GM21825 (cell line): Measurements from ENCODE around the gene ROR2.

Source experiments
- ATAC-seq: cut with Tn5 transposase; IDR thresholded peaks from one replicate; pipeline ENCODE4 v1.9.1; 2021; ENCODE audit warnings: mild to moderate bottlenecking, moderate library complexity; ENCODE audit not compliant: unreplicated experiment

The ROR2 gene

DNA sequence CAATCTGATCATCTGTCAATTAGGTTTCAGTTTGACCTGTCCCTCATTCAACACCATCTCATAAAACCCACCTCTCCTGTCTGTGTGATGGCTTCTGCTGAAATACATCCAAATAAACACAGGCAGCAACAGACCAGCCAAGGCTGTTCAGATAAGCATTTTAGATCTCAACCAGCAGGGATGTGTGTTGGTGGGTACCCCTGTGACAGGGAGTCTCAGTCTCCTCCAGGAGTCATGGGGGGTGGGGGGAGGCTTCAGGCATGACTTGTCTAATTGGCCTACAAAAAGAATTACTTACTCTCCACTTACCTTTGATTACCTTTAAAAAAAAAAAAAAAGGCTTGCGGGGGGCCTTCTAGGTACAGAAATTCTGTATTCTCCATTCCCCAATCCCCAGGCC, 65.9 kb downstream of the ROR2 start:
- no peak for ATAC-seq

DNA sequence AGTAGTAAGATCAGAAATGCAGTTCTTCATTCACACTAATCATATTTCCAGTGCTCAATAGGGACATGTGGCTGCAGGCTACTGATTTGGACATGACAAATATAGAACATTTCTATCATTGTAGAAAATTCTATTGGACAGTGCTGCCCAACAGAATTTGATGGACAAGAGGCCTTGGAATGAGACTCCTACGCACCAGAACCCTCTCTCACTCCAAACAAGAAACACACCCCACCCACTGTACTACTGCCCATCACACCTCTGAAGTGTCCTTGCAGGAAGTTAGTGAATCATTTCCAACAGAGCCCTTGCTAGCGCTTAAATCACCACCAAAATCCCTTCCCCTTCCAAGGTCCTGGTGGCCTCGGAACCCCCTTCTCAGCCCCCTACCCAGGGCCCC, 66.5 kb downstream of the ROR2 start:
- no peak for ATAC-seq

DNA sequence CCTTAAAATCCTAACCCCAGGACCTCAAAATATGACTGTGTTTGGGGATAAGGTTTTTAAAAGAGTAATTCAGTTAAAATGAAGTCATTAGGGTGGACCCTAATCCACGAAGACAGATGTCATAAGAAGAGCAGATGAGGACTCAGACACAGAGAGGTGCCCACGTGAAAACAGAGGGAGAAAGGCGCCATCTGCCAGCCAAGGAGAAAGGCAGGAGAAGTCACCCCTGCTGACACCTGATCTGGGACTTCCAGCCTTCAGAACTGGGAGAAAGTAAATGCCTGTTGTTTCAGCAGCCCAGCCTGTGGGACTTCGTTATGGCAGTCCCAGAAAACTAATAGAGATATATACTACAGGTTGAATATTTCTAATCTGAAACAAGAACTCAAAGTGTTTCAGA, 67.4 kb downstream of the ROR2 start:
- no peak for ATAC-seq

DNA sequence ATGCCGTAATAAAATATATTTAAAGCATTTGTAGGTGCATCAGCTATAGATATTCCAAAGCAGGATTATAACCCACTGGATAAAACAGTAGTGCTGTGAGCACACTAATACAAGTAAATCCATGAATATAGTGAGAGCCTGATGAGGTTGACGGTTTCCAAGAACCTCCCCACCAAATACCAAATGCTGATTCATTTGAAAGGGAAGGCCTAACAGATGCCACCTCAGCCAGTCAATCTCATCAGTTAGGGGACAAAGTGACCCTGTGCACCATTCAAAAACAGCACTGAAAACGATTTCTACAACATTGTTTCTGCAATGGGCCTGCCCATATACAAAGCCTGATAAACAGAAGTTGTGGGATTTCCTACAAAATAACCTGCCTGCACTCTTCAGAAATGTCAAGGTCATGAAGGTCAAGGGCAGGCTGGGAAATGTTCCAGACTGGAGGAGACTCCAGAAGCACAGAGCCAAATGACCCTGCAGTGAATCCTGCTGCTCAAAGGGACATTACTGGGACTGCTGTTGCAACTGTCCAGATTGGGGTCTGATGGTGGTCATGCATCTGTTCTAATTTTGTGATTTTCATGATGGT, 69.6 kb downstream of the ROR2 start:
- no peak for ATAC-seq

DNA sequence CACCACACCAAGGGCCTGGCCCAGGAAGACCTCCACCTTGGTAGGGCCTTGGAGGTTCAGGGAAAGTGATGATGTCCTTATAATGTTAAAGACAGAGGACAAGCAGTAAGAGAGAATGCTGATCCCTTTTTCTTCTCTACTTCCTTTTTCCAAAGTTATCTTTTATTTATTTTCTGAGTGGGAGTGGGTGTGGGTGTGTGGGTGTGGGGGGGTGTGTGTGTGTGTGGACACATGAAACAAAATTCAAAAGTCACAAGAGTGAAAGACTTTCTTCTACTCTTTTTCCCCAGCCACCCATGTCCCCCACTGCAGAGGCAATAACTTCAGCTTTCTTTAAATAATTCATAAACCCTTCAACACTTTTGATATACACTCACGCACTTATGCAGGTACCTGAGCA, 70.8 kb downstream of the ROR2 start:
- ATAC-seq, result no peak

DNA sequence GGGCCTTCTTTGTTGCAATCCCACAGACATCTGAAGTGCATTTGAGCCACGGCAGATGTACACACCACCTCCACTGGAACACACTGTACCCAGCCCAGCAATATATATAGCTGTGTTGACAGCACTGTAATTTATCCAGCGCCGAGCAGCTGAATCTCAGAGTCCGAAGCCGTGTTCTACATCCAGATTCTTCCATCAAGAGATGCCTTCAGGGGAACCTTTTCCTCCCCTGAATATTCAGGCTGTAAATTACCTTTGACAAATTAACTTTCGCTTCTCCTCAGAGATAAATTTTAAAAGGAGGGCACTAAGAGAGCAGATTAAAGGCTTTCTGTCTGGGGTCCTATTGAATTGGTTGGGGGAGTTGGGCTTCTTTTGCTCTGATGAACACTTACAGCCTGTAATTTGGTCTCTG, 76.4 kb downstream of the ROR2 start:
- no peak for ATAC-seq

DNA sequence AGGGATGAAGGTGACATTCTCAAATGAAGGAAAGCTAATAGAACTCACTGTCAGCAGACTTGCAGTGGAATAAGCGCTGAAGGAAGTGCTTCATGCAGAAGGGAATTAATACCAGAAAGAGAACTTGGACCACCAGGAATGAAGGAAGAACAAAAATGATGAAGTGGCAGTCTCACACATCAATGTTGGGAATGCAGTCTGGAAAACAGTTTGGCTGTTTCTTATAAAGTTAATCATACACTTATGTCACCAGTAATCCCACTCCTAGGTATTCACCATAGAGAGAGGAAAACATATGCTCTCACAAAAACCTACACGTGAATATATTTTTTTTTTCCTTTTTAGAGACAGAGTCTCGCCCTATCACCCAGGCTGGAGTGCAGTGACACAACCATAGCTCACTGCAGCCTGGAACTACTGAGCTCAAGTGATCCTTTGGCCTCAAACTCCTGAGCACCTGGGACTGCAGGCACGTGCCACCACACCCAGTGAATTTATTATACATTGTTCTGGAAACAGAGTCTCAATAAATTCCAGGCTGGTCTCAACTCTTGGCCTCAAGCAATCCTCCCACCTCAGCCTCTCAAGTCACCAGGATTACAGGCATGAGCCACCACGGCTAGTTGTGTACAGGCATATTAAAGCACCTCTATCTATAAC, 81.2 kb downstream of the ROR2 start:
- ATAC-seq, result no peak

DNA sequence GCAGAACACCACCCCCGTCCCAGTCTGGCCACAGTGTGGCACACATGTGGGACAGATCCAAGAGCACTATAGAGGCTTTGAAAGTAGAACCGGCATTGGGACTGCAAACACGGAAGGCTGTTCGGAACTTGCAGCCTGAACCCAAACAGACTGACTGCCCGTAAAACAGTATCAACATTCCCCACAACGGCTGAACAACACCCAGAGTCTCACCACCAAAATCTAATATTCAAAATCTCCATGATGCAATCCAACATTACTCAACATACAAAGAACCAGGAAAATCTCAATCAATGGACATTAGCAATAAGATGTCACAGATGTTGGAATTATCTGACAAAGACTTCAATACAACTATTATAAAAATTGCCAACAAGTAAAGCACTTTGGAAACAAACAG, 82.3 kb downstream of the ROR2 start:
- no peak for ATAC-seq

DNA sequence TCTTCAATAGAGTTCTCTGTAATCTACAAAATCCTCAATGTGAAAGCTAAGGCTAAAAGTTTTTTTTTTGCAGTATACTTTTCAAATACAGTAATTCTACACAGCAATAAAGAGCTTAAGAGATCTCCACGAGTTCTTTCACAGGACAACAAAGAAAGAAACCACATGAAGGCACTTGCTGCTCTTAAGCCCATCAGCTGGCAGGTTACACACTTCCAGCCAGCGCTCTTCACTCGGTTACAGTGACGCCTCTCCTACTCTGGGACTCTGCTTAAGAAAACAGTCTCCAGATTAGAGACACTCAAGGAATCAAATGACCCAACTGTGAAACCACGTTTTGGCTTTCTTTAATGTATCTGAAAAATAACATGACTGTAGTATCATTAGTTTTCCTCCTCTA, 85.0 kb downstream of the ROR2 start:
- no peak for ATAC-seq

DNA sequence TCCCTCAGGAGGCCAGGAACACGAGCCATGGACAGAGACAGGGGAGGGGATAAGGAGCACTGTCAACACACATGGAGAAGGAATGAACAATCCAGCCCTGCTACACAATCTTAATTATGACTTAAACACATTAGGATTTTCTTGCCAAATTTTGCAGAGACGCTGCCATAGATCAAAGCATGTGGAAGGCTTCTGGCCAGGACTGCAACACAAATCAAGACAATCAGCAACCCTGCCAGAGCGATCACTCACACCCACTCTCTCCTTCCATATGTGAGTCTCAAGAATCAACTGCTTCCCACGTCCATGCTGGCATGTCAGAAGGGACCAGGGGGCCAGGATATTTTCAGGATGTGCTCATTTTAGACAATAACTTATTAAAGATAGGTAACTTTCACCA, 85.6 kb downstream of the ROR2 start:
- no peak for ATAC-seq

DNA sequence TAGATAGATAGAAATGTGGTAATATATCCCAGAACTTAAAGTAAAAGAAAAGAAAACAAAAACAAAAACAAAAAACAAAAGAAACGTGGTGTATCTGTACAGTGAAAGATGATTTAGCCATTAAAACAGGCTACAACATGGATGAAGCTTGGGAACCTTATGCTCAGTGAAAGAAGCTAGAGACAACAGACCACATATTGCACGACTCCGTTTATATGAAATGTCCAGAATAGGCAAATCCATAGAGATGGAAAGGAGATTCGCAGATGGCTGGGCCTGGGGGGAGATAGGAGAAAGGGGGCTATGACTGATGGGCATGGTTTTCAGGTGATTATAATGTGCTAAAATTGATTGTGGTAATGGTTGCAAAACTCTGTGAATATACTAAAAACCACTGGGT, 86.6 kb downstream of the ROR2 start:
- no peak for ATAC-seq

DNA sequence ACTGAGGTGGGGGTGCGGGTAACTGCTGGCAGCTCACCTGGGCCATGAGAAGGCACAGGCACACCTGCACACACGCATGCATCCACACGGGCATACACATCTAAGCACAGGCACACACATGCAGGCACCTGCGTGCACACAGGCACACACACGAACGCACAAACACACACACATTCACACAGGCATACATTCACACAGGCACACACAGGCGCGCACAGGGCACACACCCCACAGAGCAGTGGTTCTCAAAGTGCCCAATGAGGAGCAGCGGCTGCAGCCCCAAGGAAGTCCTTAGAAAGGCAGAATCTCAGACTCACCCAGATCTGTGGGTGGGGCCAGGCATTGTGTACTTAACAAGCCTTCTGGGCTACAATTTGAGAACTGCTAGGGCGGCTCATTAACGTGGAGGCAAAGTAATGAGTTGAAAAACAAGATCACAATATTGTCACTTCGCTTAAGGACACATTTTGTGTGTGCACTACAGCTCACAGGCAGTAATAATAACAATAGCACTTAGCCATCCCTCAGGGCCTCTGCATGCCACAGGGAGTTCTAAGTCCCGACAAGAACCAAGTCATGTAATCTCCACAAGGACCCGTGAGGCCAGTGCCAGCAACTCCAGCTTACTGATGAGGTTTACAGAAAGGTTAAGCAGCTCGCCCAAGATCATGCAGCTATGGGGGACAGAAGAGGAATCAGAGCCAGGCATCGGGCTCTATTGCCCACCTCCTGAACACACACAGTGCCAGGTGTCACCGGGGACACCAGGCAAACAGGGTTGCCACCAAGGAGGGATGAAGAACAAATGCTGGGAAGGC, 91.6 kb downstream of the ROR2 start:
- no peak for ATAC-seq

DNA sequence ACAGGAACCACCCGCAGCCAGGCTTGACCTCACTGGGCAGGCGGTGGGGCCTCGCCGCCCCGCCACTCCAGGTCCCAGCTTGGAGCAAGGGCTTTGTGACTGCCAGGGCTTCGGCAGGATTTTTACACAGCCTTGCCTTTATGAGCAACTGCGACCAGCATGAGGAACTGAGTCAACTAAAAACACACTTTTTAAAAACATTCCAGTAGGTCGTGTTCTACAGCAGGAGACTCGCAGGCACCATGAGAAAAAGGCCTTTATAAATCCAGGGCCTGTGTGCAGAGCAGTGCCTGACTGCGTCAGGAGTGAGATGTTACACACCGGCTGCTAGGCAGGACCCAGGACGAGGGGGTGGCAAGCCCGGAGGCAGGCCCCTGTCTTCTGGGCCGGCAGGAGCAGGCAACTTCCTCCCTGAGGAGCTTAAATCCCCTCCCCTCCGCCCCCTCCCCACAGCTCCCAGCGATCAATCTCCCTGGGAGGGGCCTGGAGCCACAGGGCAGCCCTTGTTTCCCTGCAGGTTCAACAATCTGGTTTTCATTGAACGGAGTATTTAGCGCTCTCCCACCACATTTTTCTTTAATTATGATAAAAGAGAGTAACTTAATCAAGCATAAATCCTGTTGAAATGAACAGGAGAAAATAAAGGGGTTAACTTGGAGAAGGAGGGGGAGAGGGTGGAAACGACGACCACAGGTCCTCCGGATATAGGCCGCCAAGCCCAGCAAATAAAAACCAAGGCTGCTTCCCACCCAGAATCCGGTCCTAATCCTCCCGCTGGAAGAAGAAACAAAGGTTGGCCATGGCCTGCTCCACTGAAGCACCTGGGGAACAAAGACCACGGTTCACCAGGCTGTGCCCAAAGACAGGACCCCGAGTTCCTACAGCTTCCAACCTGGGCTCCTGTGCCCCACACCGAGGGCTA, 92.5 kb downstream of the ROR2 start:
- ATAC-seq, result no peak

DNA sequence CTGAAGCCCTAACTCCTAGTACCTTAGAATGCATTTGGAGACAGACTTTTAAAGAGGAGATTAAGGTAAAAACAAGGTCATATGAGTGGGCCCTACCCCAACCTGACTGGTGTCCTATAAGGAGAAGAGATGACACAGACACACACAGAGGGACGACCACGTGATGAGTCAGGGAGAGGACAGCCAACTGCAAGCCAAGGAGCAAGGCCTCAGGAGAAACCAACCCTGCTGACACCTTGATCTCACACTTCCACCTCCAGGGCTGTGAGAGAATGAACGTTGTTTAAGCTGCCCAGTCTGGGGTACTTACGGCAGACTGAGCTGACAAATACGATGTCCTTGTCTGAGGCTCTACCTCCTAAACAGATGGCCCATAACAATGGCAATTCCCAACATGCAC, 93.6 kb downstream of the ROR2 start:
- no peak for ATAC-seq

DNA sequence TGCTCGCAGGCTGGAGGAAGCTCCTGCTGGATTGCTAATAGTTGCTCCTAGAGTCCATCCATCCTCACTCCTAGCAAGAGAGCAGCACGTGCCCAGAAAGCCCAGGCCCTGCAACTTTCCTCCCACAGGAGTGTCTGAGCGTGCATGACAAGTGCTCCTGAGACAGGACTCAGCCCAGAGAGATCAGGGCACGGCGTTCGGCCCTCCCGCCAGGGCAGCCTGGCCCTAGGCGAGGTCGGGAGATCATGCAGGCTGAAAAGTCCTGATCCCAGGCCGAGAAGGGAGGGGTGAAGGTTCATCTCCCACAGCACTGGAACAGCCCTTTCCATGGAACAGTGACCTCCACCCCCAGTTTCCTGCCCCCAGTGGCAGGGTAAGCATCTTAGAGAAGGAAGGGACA, 94.8 kb downstream of the ROR2 start:
- ATAC-seq, result no peak

DNA sequence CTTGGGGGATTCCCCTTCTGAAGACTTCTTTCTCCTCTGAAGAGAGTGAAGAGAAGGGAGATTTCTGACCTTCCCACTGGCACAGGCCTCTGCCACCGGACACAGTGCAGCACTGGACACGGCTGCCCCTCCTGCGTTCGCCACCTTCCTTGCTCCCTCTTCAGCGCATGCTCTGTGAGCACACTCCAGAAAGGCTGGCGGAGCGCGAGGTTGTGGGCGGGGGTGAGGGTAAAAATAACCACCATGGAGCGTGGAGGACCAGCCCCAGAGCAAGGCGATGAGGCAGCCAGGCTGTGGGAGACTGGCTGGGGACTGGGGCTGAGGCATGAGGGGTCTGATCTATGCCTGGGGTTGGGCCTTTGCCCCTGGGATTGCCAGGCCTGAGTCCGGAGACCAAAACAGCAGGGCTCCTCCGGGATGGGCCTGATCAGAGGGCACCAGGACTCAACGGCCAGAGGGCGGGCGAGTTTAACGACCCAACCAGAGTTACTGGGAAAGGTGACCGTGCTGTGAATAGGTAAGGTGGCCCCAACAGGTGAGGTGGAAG, 97.2 kb downstream of the ROR2 start:
- ATAC-seq, result no peak

DNA sequence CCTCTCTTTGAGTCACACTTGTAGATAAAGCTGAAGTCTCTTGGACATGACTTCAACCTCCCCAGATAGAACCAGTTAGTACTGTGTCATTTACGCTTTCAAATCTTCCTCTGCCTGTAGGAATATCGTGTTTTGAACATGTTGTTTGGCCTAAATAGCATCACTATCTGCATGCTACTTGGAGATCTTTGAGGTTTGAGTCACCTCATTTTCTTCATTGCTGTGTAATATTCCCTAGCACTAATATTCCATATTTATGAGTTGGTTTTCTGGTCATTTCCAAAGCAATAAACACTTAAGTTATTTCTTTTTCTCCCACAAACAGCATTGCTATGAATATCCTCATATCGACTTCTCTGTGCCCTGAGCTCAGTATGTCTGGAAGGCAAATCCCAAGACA, 100.3 kb downstream of the ROR2 start:
- ATAC-seq, result no peak

DNA sequence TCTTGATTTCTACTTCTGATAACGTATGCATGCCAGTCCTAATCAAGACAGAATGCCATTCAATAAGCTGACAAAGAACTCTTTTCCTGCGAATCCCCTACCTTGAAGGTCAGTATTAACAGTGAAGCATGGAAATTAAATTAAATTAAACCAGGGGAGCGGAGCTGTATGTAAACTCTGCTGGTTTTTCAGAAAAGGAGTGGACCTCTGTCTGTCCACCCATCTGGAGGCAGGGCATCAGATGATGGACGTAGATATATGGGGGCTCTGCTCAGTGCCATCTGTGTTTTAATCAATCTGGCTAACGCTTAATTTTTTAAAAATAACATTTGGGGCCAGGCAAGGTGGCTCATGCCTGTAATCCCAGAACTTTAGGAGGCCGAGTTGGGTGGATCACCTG, 101.9 kb downstream of the ROR2 start:
- ATAC-seq, result no peak

DNA sequence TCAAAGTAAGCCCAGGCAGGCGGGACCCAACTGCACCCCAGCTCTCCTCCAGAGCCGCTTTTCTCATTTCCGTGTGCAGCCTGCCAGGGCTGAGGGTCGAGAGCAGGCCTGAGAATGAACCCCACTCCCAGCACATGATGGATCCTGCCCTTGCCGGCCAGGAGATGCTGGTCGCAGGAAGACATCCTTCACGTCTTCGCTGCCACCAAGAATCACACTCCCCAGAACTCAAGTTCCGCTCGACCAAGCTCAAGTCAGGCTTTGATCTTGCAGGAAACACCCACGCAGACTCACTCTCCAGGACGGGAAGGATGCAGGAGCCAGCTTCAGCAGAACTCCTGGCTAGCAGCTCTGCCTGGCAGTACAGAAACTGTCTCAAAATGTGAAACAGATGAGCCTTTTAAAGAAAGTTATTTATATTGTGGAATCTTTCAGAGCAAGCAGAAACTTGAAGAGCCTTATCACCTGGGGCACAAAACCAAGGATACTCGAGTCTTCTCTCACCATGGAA, 102.4 kb downstream of the ROR2 start:
- ATAC-seq, result no peak

DNA sequence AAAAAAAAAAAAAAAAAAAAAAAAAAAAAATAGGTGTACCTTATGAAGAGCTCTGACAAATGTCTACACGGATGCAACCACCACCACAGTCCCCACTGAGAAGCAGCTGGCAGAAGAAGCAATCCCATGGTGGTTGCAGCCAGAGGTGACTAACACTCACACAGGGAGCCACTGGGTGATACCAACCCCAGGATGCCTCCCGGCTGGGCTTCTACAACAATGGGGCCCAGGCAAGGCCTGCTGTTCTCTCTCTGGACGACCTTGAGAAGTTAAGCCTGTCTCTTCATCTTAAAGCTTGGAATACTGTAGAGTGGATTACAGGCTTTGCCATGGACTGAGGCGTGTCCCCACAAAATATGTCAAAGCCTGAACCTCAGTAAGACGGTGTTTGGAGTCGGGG, 104.1 kb downstream of the ROR2 start:
- no peak for ATAC-seq
